ENCODE data around the gene HEXD.

HEXD gene

DNA sequence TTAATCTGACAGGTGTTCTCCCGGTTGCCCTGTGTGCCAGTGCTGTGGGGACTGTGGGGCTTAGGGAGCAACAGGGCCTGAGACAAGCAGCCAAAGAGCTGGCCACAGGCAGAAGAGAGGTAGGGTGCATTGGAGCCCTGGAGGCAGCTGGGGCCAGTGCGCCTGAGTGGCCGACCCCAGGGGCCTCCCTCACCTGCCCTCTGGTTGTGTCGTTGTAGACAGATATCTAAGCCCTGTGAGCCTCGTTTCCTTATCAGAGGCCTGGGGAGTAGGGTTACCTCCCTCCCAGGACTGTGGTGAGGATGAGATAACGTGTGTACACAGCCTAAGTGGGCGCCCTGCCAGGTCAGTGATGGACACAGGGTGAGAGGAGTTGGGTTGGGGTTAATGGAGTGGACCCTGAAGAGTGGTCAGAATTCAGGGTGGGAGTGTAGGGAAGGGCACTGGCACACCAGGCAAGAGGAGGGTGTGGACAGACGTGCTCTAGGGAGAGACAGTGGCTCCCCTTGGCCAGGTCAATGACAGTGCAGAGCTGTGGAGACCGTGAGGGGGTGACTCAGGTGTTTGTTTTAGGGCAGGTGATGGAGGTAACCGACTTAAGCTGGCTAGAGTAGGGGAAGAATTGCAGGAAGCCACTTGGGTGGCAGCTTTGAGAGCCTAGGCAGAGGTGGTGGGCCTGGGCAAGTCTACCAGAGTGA is 43.8 kb downstream of the HEXD start:
- DNase-seq = no peak

DNA sequence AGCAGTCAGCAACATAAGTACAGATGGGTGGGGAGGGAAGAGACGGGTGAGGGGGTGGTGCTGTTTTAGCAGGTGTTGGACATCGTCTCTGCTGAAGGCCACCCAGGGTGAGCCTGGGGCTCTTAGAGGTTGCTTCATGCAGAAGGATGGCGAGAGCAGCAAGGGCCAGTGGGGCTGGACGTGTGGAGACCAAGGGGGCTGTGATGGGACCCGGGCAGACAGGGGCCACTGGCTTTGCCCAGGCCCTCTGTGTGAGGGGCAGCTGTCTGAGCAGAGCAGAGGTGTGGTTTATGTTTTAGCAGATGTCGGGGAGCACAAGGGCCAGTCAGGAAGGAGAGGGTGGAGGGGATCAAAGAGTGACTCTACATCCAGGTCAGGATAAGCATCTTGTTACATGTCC is 45.2 kb downstream of the HEXD start:
- no peak for DNase-seq

DNA sequence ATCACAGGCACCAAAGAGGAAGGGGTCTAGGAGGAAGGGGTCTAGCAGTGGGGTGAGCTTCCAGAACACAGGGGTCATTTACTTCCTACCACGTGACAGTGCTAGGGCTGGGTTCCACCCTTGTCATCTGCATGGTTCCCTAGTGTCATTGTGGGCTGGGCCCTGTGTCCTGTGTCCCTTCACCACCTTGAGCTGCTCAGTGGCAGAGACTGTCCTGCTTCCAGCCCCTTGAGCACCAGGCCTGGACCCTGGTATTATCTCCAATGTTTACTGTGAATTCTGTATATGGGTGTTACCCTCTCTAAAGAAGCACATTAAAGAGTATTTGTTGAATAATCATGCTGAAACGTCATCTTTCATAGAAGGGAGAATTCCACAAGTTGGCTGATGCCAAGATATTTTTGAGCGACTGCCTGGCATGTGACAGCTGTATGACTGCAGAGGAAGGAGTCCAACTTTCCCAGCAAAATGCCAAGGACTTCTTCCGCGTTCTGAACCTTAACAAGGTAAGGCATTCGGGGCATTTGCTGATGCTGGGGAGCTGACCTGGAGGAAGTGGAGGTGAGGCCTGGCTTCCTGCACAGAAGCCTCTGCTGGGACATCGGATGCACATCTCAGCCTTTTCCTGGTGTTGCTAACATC is 45.9 kb downstream of the HEXD start:
- DNase-seq = no peak

DNA sequence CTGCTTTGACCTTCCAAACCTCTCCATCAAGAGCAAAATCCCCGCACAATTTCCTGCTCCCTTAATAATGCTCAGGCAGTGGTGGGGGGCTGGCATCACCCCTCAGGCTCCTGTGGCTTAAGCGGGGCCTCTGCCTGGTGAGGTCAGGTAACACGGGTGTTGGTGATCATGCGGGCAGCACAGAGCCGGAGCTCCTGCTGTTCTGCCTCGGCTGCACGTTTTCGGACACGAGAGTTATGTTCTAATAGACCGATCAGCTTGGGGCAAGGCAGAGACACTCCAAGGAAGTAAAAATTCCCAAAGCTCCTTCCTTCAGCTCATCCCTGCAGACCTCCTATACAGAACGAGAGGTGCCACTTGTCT is 46.4 kb downstream of the HEXD start:
- DNase-seq = no peak

DNA sequence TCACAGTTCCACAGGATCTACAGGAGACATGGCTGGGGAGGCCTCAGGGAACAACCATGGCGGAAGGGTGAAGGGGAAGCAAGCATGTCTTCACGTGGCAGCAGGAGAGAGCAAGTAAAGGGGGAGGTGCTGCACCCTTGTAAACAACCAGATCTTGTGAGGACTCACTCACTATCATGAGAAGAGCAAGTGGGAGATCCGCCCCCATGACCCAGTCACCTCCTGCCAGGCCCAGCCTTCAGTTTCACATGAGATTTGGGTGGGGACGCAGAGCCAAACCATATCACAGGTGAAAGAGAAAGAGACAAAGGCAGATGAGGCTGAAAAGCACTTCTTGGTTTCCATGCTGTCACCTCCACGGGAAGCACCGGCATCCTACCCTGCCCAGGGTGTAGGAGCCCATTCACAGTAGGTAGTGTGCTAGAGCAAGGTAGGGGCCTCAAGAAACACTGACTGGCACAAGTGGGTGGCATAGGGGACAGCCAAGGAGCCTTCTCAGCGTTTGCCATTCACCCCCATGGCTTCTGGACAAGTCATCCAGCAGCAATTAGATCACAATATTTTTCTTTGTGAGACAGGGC is 47.0 kb downstream of the HEXD start:
- DNase-seq = no peak

DNA sequence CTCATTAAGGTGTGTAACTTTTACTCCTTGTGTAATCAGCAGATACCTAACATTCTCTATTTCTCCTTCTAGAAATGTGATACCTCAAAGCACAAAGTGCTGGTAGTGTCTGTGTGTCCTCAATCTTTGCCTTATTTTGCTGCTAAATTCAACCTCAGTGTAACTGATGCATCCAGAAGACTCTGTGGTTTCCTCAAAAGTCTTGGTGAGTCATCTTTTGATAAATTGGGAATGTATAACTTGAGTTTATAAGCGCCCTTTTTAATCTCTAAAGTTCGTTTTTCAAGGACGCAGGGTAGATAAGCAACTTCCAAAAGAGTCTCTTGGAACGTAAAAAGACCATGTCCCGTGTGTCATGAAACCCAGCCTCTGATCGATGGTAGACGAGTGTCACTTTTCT is 50.5 kb downstream of the HEXD start:
- DNase-seq = no peak

DNA sequence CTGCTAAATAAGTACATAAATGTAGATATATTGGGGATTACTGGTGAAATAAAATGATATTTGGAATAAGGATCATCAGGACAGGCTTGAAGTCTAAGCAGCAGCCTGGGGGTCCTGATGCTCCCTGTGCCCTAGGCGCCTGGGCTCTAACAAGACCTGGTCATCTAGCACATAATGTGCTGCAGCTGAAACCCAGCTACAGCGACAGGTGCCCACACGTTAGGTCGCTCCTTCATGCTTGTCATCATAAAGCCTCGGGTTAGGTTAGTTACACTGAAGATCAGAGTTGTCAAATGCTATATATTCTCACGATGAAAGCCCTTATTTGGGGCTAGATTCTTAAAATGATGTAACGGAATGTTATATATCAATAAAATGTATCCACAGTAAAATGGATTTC is 51.9 kb downstream of the HEXD start:
- no peak for DNase-seq

DNA sequence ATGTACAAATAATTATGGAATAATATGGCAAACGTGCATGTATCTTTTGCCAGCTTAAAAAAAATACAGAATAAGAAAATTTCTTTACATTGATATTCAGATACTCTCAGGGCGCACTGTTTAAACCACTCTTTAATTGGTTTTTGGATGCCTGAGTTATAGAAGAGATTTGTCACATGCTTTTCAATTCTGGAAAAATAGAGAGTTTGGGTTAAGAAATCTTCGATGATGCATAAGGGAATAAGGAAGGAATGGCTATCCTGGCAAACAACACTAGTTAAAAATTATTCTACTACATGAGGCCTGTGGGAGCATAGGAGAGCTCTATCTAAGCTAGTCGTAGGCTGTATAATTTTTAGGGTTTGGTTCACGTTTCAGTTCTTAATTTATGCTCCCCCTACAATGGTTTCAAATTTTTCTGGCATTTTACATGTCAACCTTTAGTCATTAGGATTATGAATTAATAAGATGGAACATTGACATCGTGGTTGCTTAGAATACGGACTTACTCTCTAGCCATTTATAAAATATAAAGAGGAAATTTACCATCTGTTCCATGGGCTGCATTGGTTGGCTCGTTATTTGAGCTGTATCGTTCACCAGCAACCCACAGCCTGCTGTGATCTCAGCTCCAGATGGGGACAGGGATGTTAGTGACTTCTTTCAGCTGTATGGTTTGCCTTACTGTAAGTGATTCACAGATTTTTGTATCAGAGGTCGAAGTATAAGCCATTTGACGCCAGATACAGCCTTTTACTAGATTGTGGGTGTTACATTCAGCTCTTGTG is 56.3 kb downstream of the HEXD start:
- DNase-seq = no peak

DNA sequence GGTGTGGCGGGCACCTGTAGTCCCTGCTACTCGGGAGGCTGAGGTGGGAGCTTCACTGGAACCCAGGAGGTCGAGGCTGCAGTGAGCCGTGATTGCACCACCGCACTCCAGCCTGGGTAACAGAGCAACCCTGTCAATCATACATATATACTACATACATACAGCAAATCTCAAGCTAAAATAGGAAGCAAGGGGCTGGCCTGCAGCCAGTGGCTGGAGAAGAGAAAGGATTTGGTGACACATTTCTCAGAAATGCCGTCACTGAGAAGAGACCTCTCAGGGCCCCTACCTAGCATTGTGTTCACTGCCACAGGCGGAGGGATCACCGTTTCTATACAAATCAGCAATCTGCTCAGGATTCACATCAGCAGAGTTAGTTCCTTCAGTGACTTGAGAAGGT is 57.3 kb downstream of the HEXD start:
- DNase-seq = no peak

DNA sequence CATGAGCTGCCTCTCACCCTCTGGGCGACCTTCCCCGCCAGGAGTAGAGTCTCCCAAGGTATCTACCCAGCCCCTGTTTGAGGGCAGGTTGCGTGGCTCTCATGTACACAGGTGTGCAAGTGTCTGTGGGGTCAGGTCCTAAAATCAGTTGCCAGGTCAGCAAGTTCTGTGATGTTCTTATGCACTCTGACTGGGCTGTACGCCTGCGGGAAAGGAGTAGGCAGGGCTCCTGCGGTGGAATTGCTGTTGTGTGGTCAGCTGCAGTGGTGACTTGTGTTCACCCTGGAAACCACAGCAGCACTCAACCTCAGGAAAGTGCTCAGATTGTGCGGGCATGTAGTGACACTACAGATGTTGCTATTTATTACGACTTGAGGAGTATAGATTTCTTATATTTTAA is 59.8 kb downstream of the HEXD start:
- no peak for DNase-seq

DNA sequence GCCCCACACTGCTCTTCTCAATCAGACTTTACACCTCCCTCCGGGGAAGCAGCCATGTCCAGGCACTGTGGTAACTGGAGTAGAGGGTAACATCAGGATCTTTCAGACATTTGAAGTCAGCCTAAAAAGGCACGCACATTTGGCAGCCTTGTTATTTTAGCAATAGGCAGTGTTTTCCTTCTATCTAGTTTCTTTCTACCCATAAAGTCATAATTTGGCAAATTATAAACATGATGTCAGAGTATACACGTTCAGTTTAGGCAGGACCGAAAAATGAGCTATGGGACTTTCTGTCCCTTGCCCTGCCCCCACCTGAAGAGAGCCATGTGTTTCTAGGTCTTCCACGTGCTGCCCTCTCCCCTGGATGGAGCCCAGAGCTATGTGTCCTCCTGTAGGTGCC is 61.5 kb downstream of the HEXD start:
- DNase-seq = no peak

DNA sequence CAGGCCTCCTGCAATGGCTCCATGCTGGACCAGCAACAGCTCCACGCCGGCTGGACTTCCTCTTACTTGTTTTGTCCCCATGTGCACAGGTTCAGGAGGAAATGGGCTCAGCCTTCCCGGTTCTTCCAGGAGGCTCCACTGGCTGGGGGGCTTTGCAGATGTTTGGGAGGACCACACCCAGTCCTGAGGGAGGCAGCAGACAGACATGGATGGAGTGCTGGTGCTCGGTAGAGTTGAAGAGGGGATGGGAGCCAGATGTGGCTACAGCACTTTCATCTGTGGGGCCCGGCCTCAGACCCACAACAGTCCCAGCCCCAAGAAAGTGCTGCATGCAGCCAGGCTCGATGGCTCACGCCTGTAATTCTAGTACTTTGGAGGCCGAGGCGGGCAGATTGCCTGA is 62.2 kb downstream of the HEXD start:
- DNase-seq = no peak

DNA sequence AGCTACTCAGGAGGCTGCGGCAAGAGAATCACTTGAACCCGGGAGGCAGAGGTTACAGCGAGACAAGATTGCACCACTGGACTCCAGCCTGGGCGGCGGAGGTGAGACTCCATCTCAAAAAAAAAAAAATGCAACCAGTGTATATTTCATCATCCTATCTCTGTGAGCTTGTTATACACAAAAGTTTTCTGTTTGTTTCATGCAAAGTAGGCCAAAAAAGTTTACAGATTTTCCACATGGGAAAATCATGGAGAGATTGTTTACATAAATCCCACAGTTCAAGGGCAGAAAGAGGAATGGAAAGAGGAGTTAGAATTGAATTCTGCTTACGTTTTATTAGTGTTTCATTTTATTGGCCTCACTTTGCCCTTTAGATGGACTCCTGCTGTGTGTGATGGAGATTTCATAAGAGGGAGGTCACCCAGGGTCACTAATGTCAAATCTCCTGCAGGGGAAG is 65.1 kb downstream of the HEXD start:
- no peak for DNase-seq

DNA sequence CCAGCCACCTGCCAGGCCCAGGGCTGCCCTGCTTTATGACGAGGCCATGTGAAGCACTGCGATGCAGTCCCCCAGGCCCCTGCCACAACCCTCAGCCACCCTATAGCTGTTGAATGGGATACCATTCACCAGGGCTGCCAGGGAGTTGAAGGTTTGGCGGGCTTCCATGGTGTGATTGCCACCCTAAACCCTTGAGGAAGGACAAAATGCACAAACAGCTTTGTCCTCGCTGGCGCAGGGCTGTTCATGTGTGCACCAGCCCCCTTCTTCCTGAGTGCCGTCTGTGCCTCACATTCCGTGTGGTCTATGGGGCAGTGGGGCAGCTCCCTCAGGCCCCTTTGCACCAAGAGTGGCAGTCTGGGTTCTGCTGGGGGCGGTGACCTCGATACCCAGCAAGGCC is 65.7 kb downstream of the HEXD start:
- DNase-seq = no peak

DNA sequence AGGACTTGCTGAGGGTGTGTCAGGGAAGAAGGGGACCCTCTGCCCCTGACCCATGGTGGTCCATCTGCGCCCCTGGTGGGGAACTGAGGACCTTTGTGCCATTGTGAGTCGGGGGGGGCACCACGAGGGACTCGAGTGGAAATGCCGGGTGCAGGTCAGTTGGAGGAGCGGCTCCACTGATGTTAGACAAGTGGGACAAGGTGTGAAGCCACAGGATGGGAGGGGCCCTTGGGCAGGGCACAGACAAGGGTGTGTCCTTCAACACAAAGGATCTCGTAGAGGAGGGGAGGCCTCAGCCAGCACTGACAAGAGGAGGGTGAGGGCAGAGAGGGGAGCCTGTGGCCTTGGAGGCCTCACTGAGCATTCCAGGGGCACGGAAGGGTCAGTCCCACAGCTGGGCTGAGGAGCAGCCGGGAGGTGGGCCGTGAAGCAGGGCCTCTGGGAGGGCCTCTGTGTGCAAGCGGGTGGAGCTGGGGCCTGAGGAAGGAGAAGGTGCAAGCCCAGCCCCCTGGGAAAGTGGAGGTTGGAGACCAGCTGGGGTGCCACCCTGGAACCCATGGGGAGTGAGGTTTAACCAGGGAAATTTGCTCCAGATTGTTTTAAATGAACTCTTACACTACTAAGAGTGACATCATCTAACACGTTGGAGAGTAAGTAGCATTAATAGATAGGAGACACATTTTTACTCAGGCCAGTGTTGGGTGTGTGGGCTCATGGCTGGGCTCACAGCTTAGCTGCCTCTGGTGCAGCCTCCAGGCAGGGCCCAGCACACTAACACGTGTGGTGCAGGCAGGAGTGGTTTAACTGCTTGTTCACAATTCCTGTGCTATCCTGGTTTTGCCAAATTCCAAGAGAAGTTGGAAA is 68.3 kb downstream of the HEXD start:
- no peak for DNase-seq

DNA sequence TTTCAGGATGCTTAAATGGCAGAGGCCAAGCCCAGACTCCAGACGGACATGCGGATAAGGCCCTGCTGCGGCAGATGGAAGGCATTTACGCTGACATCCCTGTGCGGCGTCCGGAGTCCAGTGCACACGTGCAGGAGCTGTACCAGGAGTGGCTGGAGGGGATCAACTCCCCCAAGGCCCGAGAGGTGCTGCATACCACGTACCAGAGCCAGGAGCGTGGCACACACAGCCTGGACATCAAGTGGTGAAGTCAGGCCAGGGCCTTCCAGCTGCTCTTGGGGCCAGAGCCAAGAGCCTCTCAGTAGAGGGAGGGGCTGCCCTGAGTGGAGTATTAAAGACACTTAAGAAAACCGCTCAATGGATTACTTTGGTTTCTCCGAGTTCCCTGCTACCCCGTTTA is 69.8 kb downstream of the HEXD start:
- no peak for DNase-seq

DNA sequence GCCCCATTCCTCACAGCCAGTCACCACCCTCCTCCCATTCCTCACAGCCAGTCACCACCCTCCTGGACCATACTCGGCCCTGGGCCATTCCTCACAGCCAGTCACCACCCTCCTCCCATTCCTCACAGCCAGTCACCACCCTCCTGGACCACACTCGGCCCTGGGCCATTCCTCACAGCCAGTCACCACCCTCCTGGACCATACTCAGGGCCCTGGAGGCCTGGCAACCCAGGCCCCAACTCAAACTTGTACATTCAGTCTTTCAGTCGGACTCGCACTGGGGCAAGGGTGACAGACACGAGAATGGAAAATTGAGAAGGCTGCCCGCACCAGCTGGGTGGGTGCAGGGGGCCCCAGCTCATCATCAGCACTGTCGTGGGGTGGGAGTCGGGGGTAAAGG is 71.0 kb downstream of the HEXD start:
- DNase-seq = no peak

DNA sequence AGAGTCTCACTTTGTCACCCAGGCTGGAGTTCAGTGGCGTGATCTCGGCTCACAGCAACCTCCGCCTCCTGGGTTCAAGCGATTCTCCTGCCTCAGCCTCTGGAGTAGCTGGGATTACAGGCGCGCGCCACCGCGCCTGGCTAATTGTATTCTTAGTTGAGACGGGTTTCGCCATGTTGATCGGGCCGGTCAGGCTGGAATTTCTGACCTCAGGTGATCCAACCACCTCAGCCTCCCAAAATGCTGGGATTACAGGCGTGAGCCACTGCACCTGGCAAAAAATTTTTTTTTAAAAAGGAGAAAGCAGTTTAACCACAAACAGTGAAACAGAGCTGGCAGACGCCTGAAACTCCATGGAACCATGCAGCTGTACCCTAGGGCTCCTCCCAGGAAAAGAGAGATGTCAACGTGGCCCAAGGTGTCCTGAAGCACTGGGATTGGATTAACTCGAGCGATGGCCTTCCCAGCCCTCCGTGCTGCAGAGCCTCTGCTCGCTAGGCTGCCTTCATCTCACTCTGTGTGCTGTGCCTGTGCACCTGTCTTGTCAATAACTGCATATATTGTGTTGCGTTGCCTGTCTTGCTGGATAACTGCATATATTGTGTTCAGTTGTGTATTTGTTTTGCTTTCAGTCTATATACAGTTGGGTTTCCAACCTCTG is 71.8 kb downstream of the HEXD start:
- DNase-seq = no peak

DNA sequence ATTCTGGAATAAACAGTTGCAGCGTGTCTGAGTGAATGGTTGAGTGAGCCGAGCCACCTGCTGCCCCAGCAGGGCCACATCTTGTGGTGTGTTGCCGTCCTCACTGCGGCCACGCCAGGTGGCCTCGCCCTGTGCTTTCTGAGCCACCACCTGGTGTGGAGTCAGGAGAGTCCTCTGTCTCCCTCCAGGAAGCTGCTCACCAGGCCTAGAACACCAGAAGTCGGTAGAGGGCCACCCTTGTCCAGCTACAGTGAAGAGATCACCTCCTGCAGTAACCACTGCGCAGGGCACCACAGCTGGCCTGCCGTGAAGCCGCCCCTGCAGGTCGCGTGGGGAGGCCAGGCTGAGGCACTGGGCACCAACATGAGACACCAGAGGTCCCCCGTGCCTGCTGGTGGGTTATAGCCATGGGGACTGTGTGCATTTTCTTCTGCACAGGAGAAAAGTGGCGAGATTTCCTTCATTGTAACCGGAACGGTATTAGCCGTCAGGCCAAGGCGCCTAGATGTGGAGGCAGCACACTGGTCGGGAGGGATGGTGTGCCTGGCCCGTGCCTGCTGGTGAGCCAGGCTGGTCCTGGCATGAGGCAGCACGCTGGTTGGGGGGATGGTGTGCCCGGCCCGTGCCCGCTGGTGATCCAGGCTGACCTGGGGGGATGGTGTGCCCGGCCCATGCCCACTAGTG is 72.5 kb downstream of the HEXD start:
- DNase-seq = no peak

DNA sequence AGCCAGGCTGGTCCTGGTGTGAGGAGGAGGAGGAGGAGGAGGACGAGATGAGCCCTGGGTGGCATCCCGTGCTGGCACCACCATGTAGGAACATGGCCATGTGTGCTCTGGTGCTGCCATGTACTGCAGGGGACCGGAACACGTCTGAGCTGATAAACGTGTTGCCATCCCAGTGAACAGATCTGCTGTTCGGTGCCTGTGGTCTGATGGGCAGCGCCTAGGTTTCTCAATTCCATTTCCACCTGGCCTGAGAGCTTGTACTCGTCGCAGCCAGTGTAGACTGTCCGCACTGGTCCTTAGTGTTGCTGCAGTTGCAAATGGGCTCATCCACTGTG is 73.0 kb downstream of the HEXD start:
- DNase-seq = no peak

DNA sequence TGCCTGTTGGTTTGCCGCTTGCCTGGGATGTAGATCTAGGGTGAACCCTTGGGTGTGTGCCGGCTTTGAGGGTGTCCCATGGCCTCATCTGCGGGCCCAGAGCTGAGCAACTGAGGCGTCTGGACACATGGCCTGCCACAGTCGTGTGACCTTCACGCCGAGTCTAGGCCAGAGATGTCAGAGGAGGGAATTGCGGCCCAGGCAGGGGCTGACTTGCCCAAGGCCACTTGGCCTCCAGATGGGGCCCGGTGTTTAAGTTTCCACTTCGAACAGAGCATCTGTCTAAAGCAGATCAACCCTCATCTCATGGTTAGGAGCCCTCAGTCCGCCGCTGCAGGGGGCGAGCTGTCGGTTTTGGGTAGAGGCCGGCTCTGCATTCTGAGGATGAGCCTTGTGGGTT is 73.4 kb downstream of the HEXD start:
- DNase-seq = no peak

All from NCI-H1092 treated with DMSO at 0.1 percent for 48 hours (cell line).